ENCODE data around the gene SORL1. TPM values are rescaled to one million over a fixed set of nuclear protein-coding genes. Genes with fewer than 3 reads are reported as not detected.

Gene SORL1
- total RNA-seq, 1 experiment from 2014 or later, result 68.3 TPM

GRCh38 chr11:121611242-121611641 lies 159.1 kb downstream of the SORL1 start:
- H2BK12ac ChIP-seq (ENCODE audit: insufficient read length, low read depth, low read length), result no peak overlapping the region
- no peak for DNase-seq
- no peak overlapping the region for H4K5ac ChIP-seq (ENCODE audit: insufficient read length, low read depth, low read length)
- Mint-ChIP-seq H3K27me3 (ENCODE audit: low read depth) (no peaks in the 10 kb centered on the region), H3K4me3 (no peak overlapping the region), H3K36me3 (ENCODE audit: insufficient read depth in 1 of 3, low read depth in 3 of 3) (peaks cover 44 to 95% (median 94%) of the 10 kb centered on the region in 3 experiments), H3K9me3 (no peaks in the 10 kb centered on the region), H3K4me1 (peaks cover 3 to 12% of the 10 kb centered on the region in 2 experiments; a peak in 2 of 4 replicates), H3K27ac (0 out of 7 replicates have a peak overlapping the region, but pooled peaks of 1 of the 3 experiments have one; percentile 10)
- no peak overlapping the region for H3K9ac ChIP-seq (ENCODE audit: extremely low read depth, insufficient read length, low read length)
- no peak overlapping the region for H2BK15ac ChIP-seq (ENCODE audit: low read depth, low read length)
- no peak overlapping the region for H2BK120ac ChIP-seq (ENCODE audit: low read depth, low read length, poor library complexity, severe bottlenecking)
- no peak overlapping the region for H4K8ac ChIP-seq (replicated peaks; ENCODE audit: insufficient read length, low read depth, low read length)
- no peak overlapping the region for H3K4ac ChIP-seq (ENCODE audit: low read depth, low read length)
- H3K79me1 ChIP-seq (ENCODE audit: insufficient read depth, low read depth, low read length, poor library complexity, severe bottlenecking), result no peaks in the 10 kb centered on the region
- H3K56ac ChIP-seq (ENCODE audit: insufficient read length, low read depth, low read length), result no peak overlapping the region
- H3K4me1 ChIP-seq (ENCODE audit: insufficient read depth, low read length), result no peaks in the 10 kb centered on the region
- no peak overlapping the region for H2BK20ac ChIP-seq (ENCODE audit: low read depth, low read length, poor library complexity, severe bottlenecking)
- no peak overlapping the region for H3K4me2 ChIP-seq (ENCODE audit: insufficient read depth, insufficient read length, low read length)
- no peak overlapping the region for H2BK5ac ChIP-seq (ENCODE audit: insufficient read length, low read length)
- H3T11ph ChIP-seq (ENCODE audit: low read length), result no peak overlapping the region
- TF ChIP-seq CTCF (conservative IDR thresholded peaks at IDR 0.05), result no peak
- H3K27me3 ChIP-seq (ENCODE audit: insufficient read depth, low read length), result 0 out of 2 replicates have a peak, but pooled peaks cover 2% of the 10 kb centered on the region
- H3K14ac ChIP-seq (ENCODE audit: insufficient read depth, low read length), result no peak overlapping the region
- no peak overlapping the region for H3K23ac ChIP-seq (ENCODE audit: insufficient read length, low read depth, low read length)
- H3K18ac ChIP-seq (ENCODE audit: insufficient read length, low read depth, low read length), result no peak overlapping the region
- no peaks in the 10 kb centered on the region for H4K20me1 ChIP-seq (ENCODE audit: control insufficient read depth, insufficient read depth, insufficient read length)
- no CpG with 5 or more reads among the region's 6 CpGs for WGBS (ENCODE audit: extremely low coverage, insufficient read length, low lambda C conversion rate)
- no peaks in the 10 kb centered on the region for H3K9me3 ChIP-seq (ENCODE audit: control insufficient read depth, low read depth, low read length)
- H2AFZ ChIP-seq (ENCODE audit: low read length), result no peak overlapping the region
- H4K91ac ChIP-seq (ENCODE audit: insufficient read length, low read depth, low read length), result no peak overlapping the region
- H2AK5ac ChIP-seq (ENCODE audit: insufficient read length, low read length), result no peak overlapping the region
- H3K23me2 ChIP-seq (ENCODE audit: insufficient read length, low read depth, low read length, poor library complexity, severe bottlenecking), result no peaks in the 10 kb centered on the region
- no peak overlapping the region for H3K27ac ChIP-seq (ENCODE audit: insufficient read length, low read depth, low read length)
- H3K79me2 ChIP-seq (ENCODE audit: insufficient read depth, low read length), result no peaks in the 10 kb centered on the region

Measured in H9 (cell line).